ENCODE measurements around the gene CUEDC1.

CUEDC1 gene

GRCh38 chr17:57914273-57915142 lies 40.7 kb downstream of the CUEDC1 start:
- DNase-seq, result peak; percentile 33

DNA sequence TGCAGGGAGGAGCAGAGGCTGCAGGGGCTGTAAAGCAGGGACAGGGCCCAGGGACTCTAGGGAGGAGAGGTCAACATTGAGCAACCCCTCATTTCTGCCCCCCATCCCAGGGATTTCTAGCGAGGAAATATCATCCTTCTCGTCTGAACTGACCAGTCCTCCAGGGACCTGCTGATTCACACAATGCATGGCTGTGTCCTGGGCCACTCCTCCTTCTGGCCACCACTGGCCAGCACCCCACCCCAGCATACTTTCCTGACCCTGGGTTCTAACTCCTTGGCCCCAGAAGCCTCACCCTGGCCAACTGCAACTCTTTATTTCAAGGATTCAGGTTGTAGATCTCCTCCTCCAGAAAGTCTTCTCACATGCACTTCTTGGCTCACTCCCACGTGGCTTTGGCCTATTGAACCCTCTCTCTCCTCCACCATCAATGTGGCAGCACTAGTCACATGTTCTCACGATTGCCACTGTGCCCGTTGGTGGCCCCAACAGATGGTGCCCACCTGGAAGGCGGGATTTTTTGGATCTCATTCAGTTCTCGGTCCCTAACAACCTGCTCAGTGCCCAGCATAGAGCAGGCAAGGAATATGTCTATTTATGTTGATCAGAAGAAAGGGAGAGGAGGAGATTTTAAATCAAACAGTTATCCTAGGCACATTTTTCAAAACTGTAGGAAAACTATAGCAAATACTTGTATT lies 41.5 kb downstream of the CUEDC1 start:
- no peak for DNase-seq

DNA sequence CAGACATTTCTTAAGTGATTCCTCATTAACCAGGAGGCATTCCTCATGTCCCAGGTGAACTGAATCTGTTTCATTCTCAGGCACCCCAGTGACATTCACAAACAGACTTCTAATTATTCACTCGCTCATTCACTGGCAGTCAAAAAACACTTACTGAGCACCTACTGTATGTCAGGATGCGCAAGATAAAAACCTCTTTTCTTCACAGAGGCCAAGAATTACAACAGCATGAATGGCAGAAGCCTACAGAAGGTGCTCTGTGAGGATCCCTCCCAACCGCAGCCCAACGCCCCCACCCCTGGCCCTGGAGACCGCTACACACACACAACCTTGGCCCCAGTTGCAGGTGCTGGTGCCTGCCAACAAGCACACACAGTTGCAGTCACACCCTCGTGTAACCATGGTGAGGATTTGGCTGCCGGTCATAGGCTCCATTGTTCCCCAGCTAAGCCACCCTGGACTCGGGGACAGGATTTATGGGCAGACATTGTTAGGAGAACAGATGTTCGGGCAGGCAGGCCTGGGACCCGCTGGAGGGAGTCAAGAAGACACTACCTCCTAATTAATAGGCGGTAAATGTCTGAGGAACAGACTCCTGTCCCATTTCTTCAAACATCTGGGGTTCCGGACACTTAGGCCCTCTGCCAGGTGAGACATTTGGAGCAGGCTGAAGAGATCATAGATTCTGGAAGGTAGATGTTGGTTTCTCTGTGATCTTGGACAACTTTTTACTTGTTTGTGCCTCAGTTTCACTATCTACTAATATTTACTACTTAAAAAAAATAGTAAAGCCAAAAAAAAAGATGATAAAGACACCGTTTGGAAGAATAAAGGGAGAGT lies 43.2 kb downstream of the CUEDC1 start:
- DNase-seq, result peak; percentile 90

DNA sequence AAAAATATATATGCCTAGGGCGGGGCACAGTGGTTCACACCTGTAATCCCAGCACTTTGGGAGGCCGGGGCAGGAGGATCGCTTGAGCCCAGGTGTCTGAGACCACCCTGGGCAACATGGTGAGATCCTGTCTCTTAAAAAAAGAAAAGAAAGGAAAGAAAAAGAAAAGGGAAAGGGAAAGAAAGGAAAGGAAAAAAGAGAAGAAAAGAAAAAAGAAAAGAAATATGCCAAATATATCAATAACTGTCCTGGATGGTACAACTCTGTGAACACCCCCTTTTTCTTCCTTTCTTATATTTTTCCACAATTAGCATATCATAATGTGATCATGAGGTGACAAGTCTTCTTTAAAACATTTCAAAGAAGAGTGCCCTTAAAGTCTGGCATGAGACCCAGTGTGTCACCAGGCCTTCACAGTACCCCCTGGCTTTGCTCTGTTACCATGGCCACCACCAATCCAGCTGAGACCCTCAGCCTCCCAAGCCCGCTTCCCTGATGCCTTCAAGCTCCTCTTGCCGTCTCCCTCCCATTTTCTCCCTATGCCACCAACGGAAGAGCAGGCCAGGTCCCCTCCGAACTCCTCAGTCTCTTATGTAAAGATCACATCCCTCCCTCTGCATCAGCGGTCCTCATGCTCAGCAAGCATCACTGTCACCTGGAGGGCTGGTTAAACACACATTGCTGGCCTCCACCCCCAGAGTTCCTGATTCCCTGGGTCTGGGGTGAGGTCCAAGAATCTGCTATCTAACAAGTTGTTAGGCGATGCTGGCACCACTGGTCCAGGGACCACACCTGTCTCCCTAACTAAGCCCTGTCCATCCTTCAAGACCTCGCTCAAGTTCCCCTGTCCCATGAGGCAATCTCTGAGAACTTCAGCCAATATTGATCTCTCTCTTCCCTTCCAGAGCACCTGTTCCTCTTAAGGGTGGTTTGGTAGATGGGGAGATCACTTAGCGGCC lies 44.5 kb downstream of the CUEDC1 start:
- peak; percentile 23 for DNase-seq

DNA sequence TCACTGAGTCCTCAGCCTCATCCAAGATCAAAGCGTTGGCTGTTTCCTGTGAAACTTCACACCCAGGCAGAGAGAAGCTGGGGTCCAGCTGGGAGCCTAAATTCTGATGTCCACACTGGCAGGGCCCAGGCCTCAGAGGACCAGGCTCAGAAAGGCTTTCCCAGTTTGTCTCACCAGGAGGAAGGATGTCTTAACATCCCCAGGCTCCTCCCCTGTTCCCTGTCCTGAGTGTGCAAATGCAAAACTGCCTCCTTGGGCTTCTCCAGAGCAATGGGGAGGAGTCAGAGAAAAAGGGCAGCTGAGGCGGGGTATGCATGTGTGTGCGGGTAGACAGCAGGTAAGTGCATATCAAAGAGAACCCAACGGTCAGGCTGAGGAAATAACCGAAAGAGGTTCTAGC lies 45.7 kb downstream of the CUEDC1 start:
- no peak for DNase-seq

- no peak for DNase-seq
These were observed 46.9 kb downstream of the CUEDC1 start for GRCh38 chr17:57908278-57908677.

- DNase-seq, result no peak
These were observed 48.3 kb downstream of the CUEDC1 start for GRCh38 chr17:57906910-57907309.

- DNase-seq, result no peak
These were observed 49.2 kb downstream of the CUEDC1 start for GRCh38 chr17:57905875-57906455.

GRCh38 chr17:57903961-57904360 lies 51.3 kb downstream of the CUEDC1 start:
- DNase-seq, result no peak

GRCh38 chr17:57902800-57903759 lies 52.1 kb downstream of the CUEDC1 start:
- peak; percentile 87 for DNase-seq

GRCh38 chr17:57902117-57902799 lies 53.0 kb downstream of the CUEDC1 start:
- DNase-seq, result no peak

DNA sequence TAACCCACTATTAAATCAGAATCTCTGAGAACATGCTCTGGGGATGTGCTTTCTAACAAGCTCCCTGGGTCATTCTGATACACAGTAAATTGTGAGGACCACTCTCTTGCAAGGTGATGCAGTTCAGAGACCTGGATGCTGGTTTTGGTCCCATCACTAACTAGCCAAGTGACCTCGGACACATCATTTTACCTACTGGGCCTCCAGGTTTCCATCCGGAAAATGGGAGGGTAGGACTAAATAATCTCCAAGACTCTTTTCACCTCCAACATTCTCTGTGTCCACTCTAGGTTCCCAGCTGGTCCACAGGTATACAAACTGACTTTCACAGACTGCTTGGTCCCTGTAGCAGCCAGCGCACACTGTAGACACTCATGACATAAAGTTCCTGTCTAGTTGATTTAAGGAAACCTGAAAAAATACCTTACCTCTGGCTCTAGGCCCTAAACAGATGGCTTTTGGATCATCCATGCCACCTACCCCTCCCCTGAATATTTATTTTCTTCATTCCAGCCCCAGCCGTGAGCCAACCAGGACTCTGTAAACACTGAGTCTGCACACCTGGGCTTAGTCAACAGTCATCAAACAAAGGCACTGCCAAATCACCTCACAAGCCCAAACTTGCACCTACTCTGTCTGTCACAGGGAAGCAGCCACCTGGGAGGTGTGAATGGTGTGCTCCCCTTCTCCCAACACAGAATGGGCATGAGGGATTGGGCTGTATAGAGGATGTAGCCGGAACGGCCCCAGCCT lies 54.0 kb downstream of the CUEDC1 start:
- DNase-seq, result peak; percentile 97

GRCh38 chr17:57899822-57900221 lies 55.4 kb downstream of the CUEDC1 start:
- no peak for DNase-seq

- no peak for DNase-seq
These were observed 55.8 kb downstream of the CUEDC1 start for GRCh38 chr17:57899391-57899790.

- no peak for DNase-seq
These were observed 56.5 kb downstream of the CUEDC1 start for GRCh38 chr17:57898487-57899311.

DNA sequence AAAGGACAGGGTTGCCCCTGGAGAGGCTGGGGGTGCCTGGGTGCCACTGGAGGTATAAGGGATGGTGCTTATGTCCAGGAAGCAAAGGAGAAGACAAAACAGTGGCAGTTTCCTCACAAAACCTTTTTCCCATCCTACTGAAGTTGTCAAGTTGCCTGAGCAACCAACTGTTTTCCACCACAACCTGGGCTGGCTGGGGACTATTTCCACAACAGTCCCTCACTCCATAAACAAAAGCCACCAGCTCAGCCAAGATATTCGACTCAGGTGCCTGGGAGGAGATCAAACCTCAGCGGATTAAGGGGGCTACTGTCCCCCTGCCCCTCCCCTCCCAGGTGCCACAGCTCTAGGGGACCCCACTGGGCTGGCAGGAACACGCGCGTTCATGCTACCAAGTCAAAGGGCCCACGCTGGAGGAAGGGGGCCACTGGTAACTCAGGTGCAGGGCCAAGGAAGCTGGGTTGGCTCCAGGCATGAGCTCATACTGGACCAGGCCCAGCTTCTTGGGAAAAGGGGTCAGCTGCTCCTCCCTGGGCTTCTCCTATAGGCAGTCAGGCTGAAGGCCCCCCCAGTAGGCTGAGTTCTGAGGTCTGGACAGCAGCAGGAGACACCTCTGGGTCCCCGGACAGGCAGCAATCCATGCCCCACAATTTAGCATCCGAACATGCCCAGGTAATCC lies 59.7 kb downstream of the CUEDC1 start:
- no peak for DNase-seq

- DNase-seq, result no peak
These were observed 60.4 kb downstream of the CUEDC1 start for GRCh38 chr17:57894848-57895247.
